ENCODE measurements around the gene KDM5C. TPM values are rescaled to one million over a fixed set of nuclear protein-coding genes. Genes with fewer than 3 reads are reported as not detected.

Gene KDM5C
- total and polyA plus RNA-seq, 2 of the 4 experiments (the other 2 are of a cell fraction), result 75.4 to 84.6 TPM

GRCh38 chrX:53247928-53248327 lies 22.9 kb upstream of the KDM5C start:
- peaks cover 2% of the 10 kb centered on the region; the same call in 1 of the 2 replicates for H3K36me3 ChIP-seq (ENCODE audit: control insufficient read depth, insufficient read depth, low read length)
- no peak overlapping the region for H4K5ac ChIP-seq (ENCODE audit: low read depth, low read length)
- ATAC-seq (ENCODE audit: low read depth), result no peak
- POLR2A ChIA-PET (ENCODE audit: unreplicated experiment), result no interaction called here
- no peak overlapping the region for H4K8ac ChIP-seq (ENCODE audit: low read depth in 2 of 2, low read length in 2 of 2)
- no peak overlapping the region for H2AK9ac ChIP-seq (replicated peaks; ENCODE audit: low read depth, low read length, poor library complexity)
- in situ Hi-C loops (cut with MboI; ENCODE audit: low sequenced_read_pairs) (no loop called here), intact Hi-C loops (cut with micrococcal nuclease) (loop anchor here (10.0 kb wide), 1 partner anchor 77 kb away; no protein-coding TSS in a partner anchor), dilution Hi-C loops (cut with HindIII; ENCODE audit: low sequenced_read_pairs, unreplicated experiment) (no loop called here)
- TF ChIP-seq FOS (IDR thresholded peaks at IDR 0.05; ENCODE audit: low read depth, low read length), result no peak
- H4K91ac ChIP-seq (ENCODE audit: insufficient read depth, low read depth, low read length), result no peak overlapping the region
- no peak overlapping the region for H3K4ac ChIP-seq (ENCODE audit: low read depth, low read length)
- H3K9ac ChIP-seq (ENCODE audit: low read depth, low read length), result no peak overlapping the region
- H3K9me3 ChIP-seq (ENCODE audit: control insufficient read depth, insufficient read depth, low read length), result no peaks in the 10 kb centered on the region
- no peak overlapping the region for H3K4me3 ChIP-seq (ENCODE audit: insufficient read depth, low read depth, low read length)
- BruUV-seq (replicated peaks), result no TSS peak
- no peak overlapping the region for H2BK15ac ChIP-seq (ENCODE audit: low read depth, low read length)
- no peaks in the 10 kb centered on the region; the same call in 1 of the 2 replicates for H4K20me1 ChIP-seq (ENCODE audit: insufficient read depth, low read length)
- no peaks in the 10 kb centered on the region for H3K79me1 ChIP-seq (ENCODE audit: low read depth in 1 of 2, low read length in 2 of 2)
- no peak overlapping the region for H2BK5ac ChIP-seq (ENCODE audit: low read depth, low read length, poor library complexity, severe bottlenecking)
- H2AFZ ChIP-seq (replicated peaks; ENCODE audit: low read length, poor library complexity), result no peak overlapping the region
- H3K9me1 ChIP-seq (ENCODE audit: insufficient read depth, low read length), result no peaks in the 10 kb centered on the region; the same call in 1 of the 2 replicates
- H2AK5ac ChIP-seq (ENCODE audit: low read depth, low read length), result no peak overlapping the region
- no peak overlapping the region for H3K4me2 ChIP-seq (ENCODE audit: low read depth, low read length)
- H2BK20ac ChIP-seq (ENCODE audit: low read depth, low read length), result no peak overlapping the region
- H3K23ac ChIP-seq (ENCODE audit: low read depth, low read length), result no peak overlapping the region
- CTCF ChIA-PET, result interaction anchor here (1.0 kb wide), 1 partner anchor 36 kb away, joined by 3 read pairs; no protein-coding TSS in a partner anchor
- no peak for DNase-seq
- H2BK120ac ChIP-seq (ENCODE audit: low read depth, low read length), result no peak overlapping the region
- H3K18ac ChIP-seq (ENCODE audit: low read depth, low read length), result no peak overlapping the region
- no peak overlapping the region for H3K56ac ChIP-seq (ENCODE audit: extremely low read depth, insufficient read depth, low read length)
- H3K14ac ChIP-seq (replicated peaks; ENCODE audit: low read depth, low read length), result no peak overlapping the region
- WGBS, 2 experiments (ENCODE audit: extremely low coverage in 2 of 2, insufficient read length in 1 of 2), result no CpG with 5 or more reads among the region's 10 CpGs
- no peak overlapping the region for H3K27ac ChIP-seq (ENCODE audit: insufficient read depth, low read length)
- peaks cover 19% of the 10 kb centered on the region; the same call in 1 of the 2 replicates for H3K27me3 ChIP-seq (ENCODE audit: control insufficient read depth, insufficient read depth, low read length)
- no peaks in the 10 kb centered on the region for H3K4me1 ChIP-seq (ENCODE audit: control insufficient read depth, insufficient read depth, low read length)
